Right lobe of liver (tissue), 6 donors: ENCODE data around the gene CDH23. TPM values are rescaled to one million over a fixed set of nuclear protein-coding genes. Genes with fewer than 3 reads are reported as not detected.

Experiments used
- ATAC-seq, 4 donors: fragments of 200-7000 bp; cut with Tn5 transposase; one replicate each; pipeline ENCODE4 v1.9.1; 2020; ENCODE audit warnings: mild to moderate bottlenecking in 4 of 4, moderate library complexity in 4 of 4
- DNase-seq, 3 donors: peaks; one replicate each; pipeline ENCODE4 v3.0.0-alpha.2; 2020
- H3K27ac ChIP-seq, 3 donors: fragments of 200-600 bp; one replicate each; pipeline ENCODE4 v1.8.0; 2022
- H3K27me3 ChIP-seq, 2 donors: fragments of 200-600 bp; one replicate each; pipeline ENCODE4 v1.8.0; 2022
- H3K36me3 ChIP-seq, 4 donors: fragments of 200-600 bp; sonication (generic) in 1 of 4; one replicate each; pipeline versions ENCODE4 v1.5.1 to v1.8.0; 2017 to 2022; ENCODE audit warnings: control low read depth in 1 of 4
- H3K4me1 ChIP-seq, 4 donors: fragments of 200-600 bp; sonication (generic) in 1 of 4; one replicate each; pipeline versions ENCODE4 v1.5.1 to v1.8.0; 2017 to 2022; ENCODE audit warnings: control low read depth in 1 of 4
- H3K4me3 ChIP-seq, 3 donors: fragments of 200-600 bp; one replicate each; pipeline ENCODE4 v1.8.0; 2022
- H3K9me3 ChIP-seq, 4 donors: fragments of 200-600 bp; sonication (generic) in 1 of 4; one replicate each; pipeline versions ENCODE4 v1.5.1 to v1.8.0; 2017 to 2022; ENCODE audit warnings: control low read depth in 1 of 4
- CTCF ChIP-seq, 4 donors: fragments of 200-600 bp in 3 of 4; fragments of 450-650 bp in 1 of 4; IDR thresholded peaks; one replicate each; pipeline versions ENCODE4 v1.5.1 to v1.8.0; 2016 to 2022; ENCODE audit warnings: antibody characterized with exemption in 4 of 4, mild to moderate bottlenecking in 2 of 4
- POLR2A ChIP-seq: fragments of 450-650 bp; IDR thresholded peaks from one replicate; pipeline ENCODE4 v1.6.1; 2017; ENCODE audit warnings: antibody characterized with exemption, mild to moderate bottlenecking
- WGBS: methylation state at CpG from one replicate; pipeline ENCODE4 v1.1.6; 2018; ENCODE audit warnings: low coverage, low lambda C conversion rate; ENCODE audit not compliant: insufficient coverage; ENCODE audit errors: missing lambda C conversion rate; 5-methylcytosine and 5-hydroxymethylcytosine counted together
- intact Hi-C, 2 donors: fragments of 100-400 bp; cut with DNase I; formaldehyde crosslinking; loops; one replicate each; pipeline versions ENCODE4 v1.11.2 to v1.14.1; 2022
- total RNA-seq, 6 experiments: library from RNA; depleted of rRNA in 2 of 6; stranded (reverse); fragments of >200 nt in 2 of 6; fragmentation: NEBNext Ultra II Directional in 3 of 6; extraction: Animal tissue kit (Norgen Biotek cat#: 25700) in 3 of 6; gene quantifications; one replicate each; pipeline versions ENCODE4 v1.1.0 to v1.2.4, GENCODE V29; 2016 to 2023
- donor health status: DM: no; HTN: yes; CAD: no.
- donor health status: DM: no; HTN: no; CAD: no.
- donor health status: DM: no; HTN: no; CAD: no.
- donor health status: DM: no; HTN: yes; CAD: no.
- donor health status: DM: no; HTN: yes; CAD: no.

CDH23 gene
- total RNA-seq, 6 experiments from 2014 or later: 3.3 to 19.7 (median 6.3) TPM

GRCh38 chr10:71766717-71767419 lies 370.1 kb downstream of the CDH23 start:
- ATAC-seq (peak; percentile 62 to 72 (median 67)), DNase-seq (peak in 2 of 3 donors; percentile 75 to 84)
- Histone ChIP-seq H3K4me3 (no peak overlapping the region), H3K36me3 (no peaks in the 10 kb centered on the region), H3K27me3 (no peaks in the 10 kb centered on the region), H3K9me3 (no peaks in the 10 kb centered on the region), H3K27ac (peak overlapping the region in 2 of 3 donors; percentile 19 to 78), H3K4me1 (peaks cover 0 to 20% (median 8%) of the 10 kb centered on the region in 4 donors)
- intact Hi-C loops: no loop called here
- 11% methylated on average over 2 of the region's 10 CpGs for WGBS
- no peak for TF ChIP-seq POLR2A
- no peak for TF ChIP-seq CTCF (IDR thresholded peaks at IDR 0.05)

- Histone ChIP-seq H3K9me3 (no peaks in the 10 kb centered on the region), H3K27ac (peak overlapping the region; percentile 19 to 78 (median 64)), H3K4me3 (no peak overlapping the region), H3K27me3 (no peaks in the 10 kb centered on the region), H3K36me3 (no peaks in the 10 kb centered on the region), H3K4me1 (peaks cover 0 to 20% (median 8%) of the 10 kb centered on the region in 4 donors)
- intact Hi-C loops: no loop called here
- ATAC-seq: peak; percentile 6 to 39 (median 28)
- TF ChIP-seq POLR2A: no peak
- no peak for TF ChIP-seq CTCF (IDR thresholded peaks at IDR 0.05)
- WGBS: 10% methylated on average over 2 of the region's 10 CpGs
- peak in 1 of 3 donors; percentile 60 for DNase-seq
Observed at GRCh38 chr10:71767420-71768035, 370.8 kb downstream of the CDH23 start.

- ATAC-seq: no peak
- Histone ChIP-seq H3K4me1 (peaks cover 0 to 24% (median 8%) of the 10 kb centered on the region in 4 donors), H3K4me3 (no peak overlapping the region), H3K27ac (peak overlapping the region; percentile 64 to 79 (median 78)), H3K27me3 (no peaks in the 10 kb centered on the region), H3K9me3 (no peaks in the 10 kb centered on the region), H3K36me3 (no peaks in the 10 kb centered on the region)
- peak in 1 of 3 donors; percentile 4 for DNase-seq
- intact Hi-C loops: no loop called here
- TF ChIP-seq CTCF (IDR thresholded peaks at IDR 0.05) (no peak), POLR2A (no peak)
- 47% methylated on average over 5 of the region's 5 CpGs for WGBS
Observed at GRCh38 chr10:71769279-71769823, 372.6 kb downstream of the CDH23 start.

- Histone ChIP-seq H3K4me3 (peak overlapping the region in 1 of 3 donors; percentile 2), H3K9me3 (no peaks in the 10 kb centered on the region), H3K27ac (peak overlapping the region; percentile 64 to 79 (median 78)), H3K4me1 (peaks cover 0 to 24% (median 8%) of the 10 kb centered on the region in 4 donors), H3K27me3 (no peaks in the 10 kb centered on the region), H3K36me3 (no peaks in the 10 kb centered on the region)
- WGBS: no CpG with 5 or more reads among the region's 3 CpGs
- TF ChIP-seq POLR2A (no peak), CTCF (IDR thresholded peaks at IDR 0.05) (no peak)
- ATAC-seq (no peak), DNase-seq (no peak)
- intact Hi-C loops: no loop called here
Observed at GRCh38 chr10:71770255-71770654, 373.5 kb downstream of the CDH23 start.
